Endodermal cell (in vitro differentiated cells): ENCODE measurements around the gene CLDN34. TPM values are rescaled to one million over a fixed set of nuclear protein-coding genes. Genes with fewer than 3 reads are reported as not detected.

ENCODE experiments used
- DNase-seq: peaks from one replicate; pipeline ENCODE4 v3.0.0-alpha.2; 2017
- H3K27ac ChIP-seq: 2 replicates; pipeline ENCODE4 v1.5.1; 2013; ENCODE audit warnings: mild to moderate bottlenecking, low read depth, low read length, moderate library complexity
- H3K27me3 ChIP-seq: 2 replicates; pipeline ENCODE4 v1.6.1; 2013; ENCODE audit warnings: mild to moderate bottlenecking, low read length, moderate library complexity; ENCODE audit not compliant: insufficient read depth, control insufficient read depth, poor library complexity, severe bottlenecking
- H3K36me3 ChIP-seq: 2 replicates; pipeline ENCODE4 v1.7.0; 2013; ENCODE audit warnings: mild to moderate bottlenecking, low read length, moderate library complexity; ENCODE audit not compliant: control insufficient read depth, insufficient read depth
- H3K4me1 ChIP-seq: one replicate; pipeline ENCODE4 v1.7.0; 2013; ENCODE audit warnings: low read length; ENCODE audit not compliant: control insufficient read depth, insufficient read depth
- H3K4me3 ChIP-seq: 2 replicates; pipeline ENCODE4 v1.5.1; 2013; ENCODE audit warnings: mild to moderate bottlenecking, low read length, moderate library complexity
- H3K9ac ChIP-seq: 2 replicates; pipeline ENCODE4 v1.6.1; 2013; ENCODE audit warnings: mild to moderate bottlenecking, low read length, moderate library complexity; ENCODE audit not compliant: poor library complexity, severe bottlenecking; ENCODE audit errors: extremely low read depth
- H3K9me3 ChIP-seq: 2 replicates; pipeline ENCODE4 v1.6.1; 2013; ENCODE audit warnings: mild to moderate bottlenecking, low read length, moderate library complexity; ENCODE audit not compliant: control insufficient read depth
- H3K27ac Mint-ChIP-seq: 2 replicates; pipeline ENCODE4 v1.8.0; 2020; ENCODE audit warnings: mixed read lengths
- H3K27me3 Mint-ChIP-seq: 2 replicates; pipeline ENCODE4 v1.8.0; 2021; ENCODE audit warnings: mild to moderate bottlenecking, mixed read lengths; ENCODE audit not compliant: insufficient read depth
- H3K36me3 Mint-ChIP-seq: 2 replicates; pipeline ENCODE4 v1.8.0; 2020; ENCODE audit warnings: low read depth, mixed read lengths
- H3K4me1 Mint-ChIP-seq: 2 replicates; pipeline ENCODE4 v1.8.0; 2020; ENCODE audit warnings: mixed read lengths
- H3K4me3 Mint-ChIP-seq: 2 replicates; pipeline ENCODE4 v1.8.0; 2020; ENCODE audit warnings: mild to moderate bottlenecking, moderate library complexity, mixed read lengths
- H3K9me3 Mint-ChIP-seq: 2 replicates; pipeline ENCODE4 v1.8.0; 2020; ENCODE audit warnings: mild to moderate bottlenecking, mixed read lengths
- CTCF ChIP-seq: fragments of 200-600 bp; sonication (generic); conservative IDR thresholded peaks from 2 replicates; pipeline ENCODE4 v1.5.0; 2021; ENCODE audit warnings: antibody characterized with exemption, mild to moderate bottlenecking
- WGBS, 2 experiments: methylation state at CpG; one replicate each; pipeline versions ENCODE4 v1.1.5 to v1.1.7; 2013; ENCODE audit warnings: missing lambda C conversion rate in 2 of 2, mixed read lengths in 1 of 2; ENCODE audit not compliant: insufficient coverage in 1 of 2, insufficient read length in 1 of 2; 5-methylcytosine and 5-hydroxymethylcytosine counted together
- total RNA-seq, 2 donors: library from RNA; stranded (reverse); fragmentation: NEBNext Ultra II Directional in 1 of 2; extraction: Animal tissue kit (Norgen Biotek cat#: 25700) in 1 of 2; gene quantifications; 2 replicates in 1 of 2; 3 replicates in 1 of 2; pipeline ENCODE4 v1.2.1, GENCODE V29; 2021

Gene CLDN34
- total RNA-seq, 2 donors from 2014 or later, result 0.35 TPM; not detected in 1

GRCh38 chrX:10007621-10008020, 40.5 kb downstream of the CLDN34 start:
- Mint-ChIP-seq H3K4me3 (no peak overlapping the region), H3K9me3 (peaks cover 61% of the 10 kb centered on the region), H3K27ac (no peak overlapping the region), H3K27me3 (peaks cover 5% of the 10 kb centered on the region), H3K36me3 (no peaks in the 10 kb centered on the region), H3K4me1 (peaks cover 28% of the 10 kb centered on the region)
- no peaks in the 10 kb centered on the region for H3K4me1 ChIP-seq
- H3K27ac ChIP-seq, result no peak overlapping the region
- TF ChIP-seq CTCF, result no peak
- 74% methylated on average over 2 of the region's 3 CpGs; no CpG with 5 or more reads in 1 of the 2 experiments for WGBS, 2 experiments
- no peak overlapping the region for H3K4me3 ChIP-seq
- no peak overlapping the region for H3K9ac ChIP-seq
- no peaks in the 10 kb centered on the region for H3K9me3 ChIP-seq
- no peaks in the 10 kb centered on the region for H3K36me3 ChIP-seq
- no peak for DNase-seq
- no peaks in the 10 kb centered on the region for H3K27me3 ChIP-seq

- H3K36me3 ChIP-seq, result no peaks in the 10 kb centered on the region
- Mint-ChIP-seq H3K9me3 (peaks cover 69% of the 10 kb centered on the region), H3K27ac (no peak overlapping the region), H3K36me3 (no peaks in the 10 kb centered on the region), H3K4me3 (no peak overlapping the region), H3K4me1 (peaks cover 28% of the 10 kb centered on the region), H3K27me3 (peaks cover 10% of the 10 kb centered on the region)
- no peak overlapping the region for H3K9ac ChIP-seq
- H3K4me3 ChIP-seq, result no peak overlapping the region
- no peak for TF ChIP-seq CTCF
- H3K4me1 ChIP-seq, result no peaks in the 10 kb centered on the region
- no peak overlapping the region for H3K27ac ChIP-seq
- no peaks in the 10 kb centered on the region for H3K27me3 ChIP-seq
- no peak for DNase-seq
- no peaks in the 10 kb centered on the region for H3K9me3 ChIP-seq
- WGBS, 2 experiments, result 100% methylated on average over 1 to 2 of the region's 2 CpGs
Observed at GRCh38 chrX:10008483-10009056, 41.4 kb downstream of the CLDN34 start.

GRCh38 chrX:10009741-10010140, 42.6 kb downstream of the CLDN34 start:
- H3K4me1 Mint-ChIP-seq, result peaks cover 23% of the 10 kb centered on the region
- no peaks in the 10 kb centered on the region for H3K36me3 Mint-ChIP-seq
- Histone ChIP-seq H3K4me3 (no peak overlapping the region), H3K36me3 (no peaks in the 10 kb centered on the region), H3K9me3 (no peaks in the 10 kb centered on the region), H3K9ac (no peak overlapping the region), H3K27ac (no peak overlapping the region), H3K27me3 (no peaks in the 10 kb centered on the region), H3K4me1 (no peaks in the 10 kb centered on the region)
- no peak overlapping the region for H3K4me3 Mint-ChIP-seq
- WGBS, 2 experiments, result 82% methylated on average over 1 of the region's 1 CpG; no CpG with 5 or more reads in 1 of the 2 experiments
- DNase-seq, result no peak
- H3K27ac Mint-ChIP-seq, result no peak overlapping the region
- H3K27me3 Mint-ChIP-seq, result peaks cover 14% of the 10 kb centered on the region
- no peak for TF ChIP-seq CTCF
- H3K9me3 Mint-ChIP-seq, result peaks cover 70% of the 10 kb centered on the region
